Measurements from ENCODE around the gene FCRL1. TPM values are rescaled to one million over a fixed set of nuclear protein-coding genes. Genes with fewer than 3 reads are reported as not detected.

The FCRL1 gene
- total RNA-seq, 1 donor from 2014 or later = not detected

GRCh38 chr1:157781048-157781447 is 38.9 kb downstream of the FCRL1 start:
- Mint-ChIP-seq H3K4me1 (ENCODE audit: unreplicated experiment) (no peaks in the 10 kb centered on the region), H3K36me3 (no peaks in the 10 kb centered on the region), H3K9me3 (no peaks in the 10 kb centered on the region), H3K27ac (no peak overlapping the region), H3K4me3 (no peak overlapping the region), H3K27me3 (no peaks in the 10 kb centered on the region)
- DNase-seq (ENCODE audit: extremely low spot score, unreplicated experiment) = no peak
- no peak for TF ChIP-seq CTCF (conservative IDR thresholded peaks at IDR 0.05)

- TF ChIP-seq CTCF (conservative IDR thresholded peaks at IDR 0.05) = no peak
- Mint-ChIP-seq H3K9me3 (no peaks in the 10 kb centered on the region), H3K27ac (no peak within 1 kb of the TSS), H3K27me3 (peaks cover 6% of the 10 kb centered on the region), H3K4me1 (ENCODE audit: unreplicated experiment) (no peaks in the 10 kb centered on the region), H3K36me3 (no peaks in the 10 kb centered on the region), H3K4me3 (no peak within 1 kb of the TSS)
- DNase-seq (ENCODE audit: extremely low spot score, unreplicated experiment) = no peak
Measured at GRCh38 chr1:157776971-157777391, 42.9 kb downstream of the FCRL1 start, which contains the start of gene FCRL2. TSS of gene FCRL2 (minus strand) at chr1:157777132. CDS start at chr1:157777073, 59 bp downstream.

GRCh38 chr1:157775101-157775870 is 44.6 kb downstream of the FCRL1 start:
- H3K36me3 Mint-ChIP-seq = no peaks in the 10 kb centered on the region
- peaks cover 6% of the 10 kb centered on the region for H3K27me3 Mint-ChIP-seq
- no peak overlapping the region for H3K4me3 Mint-ChIP-seq
- no peaks in the 10 kb centered on the region for H3K4me1 Mint-ChIP-seq (ENCODE audit: unreplicated experiment)
- no peak for TF ChIP-seq CTCF (conservative IDR thresholded peaks at IDR 0.05)
- H3K27ac Mint-ChIP-seq = no peak overlapping the region
- DNase-seq (ENCODE audit: extremely low spot score, unreplicated experiment) = no peak
- H3K9me3 Mint-ChIP-seq = no peaks in the 10 kb centered on the region

GRCh38 chr1:157774412-157774811 is 45.5 kb downstream of the FCRL1 start:
- Mint-ChIP-seq H3K4me3 (no peak overlapping the region), H3K9me3 (no peaks in the 10 kb centered on the region), H3K36me3 (no peaks in the 10 kb centered on the region), H3K27me3 (peaks cover 6% of the 10 kb centered on the region), H3K27ac (no peak overlapping the region), H3K4me1 (ENCODE audit: unreplicated experiment) (no peaks in the 10 kb centered on the region)
- DNase-seq (ENCODE audit: extremely low spot score, unreplicated experiment) = no peak
- no peak for TF ChIP-seq CTCF (conservative IDR thresholded peaks at IDR 0.05)

- no peaks in the 10 kb centered on the region for H3K36me3 Mint-ChIP-seq
- no peak for DNase-seq (ENCODE audit: extremely low spot score, unreplicated experiment)
- peaks cover 6% of the 10 kb centered on the region for H3K27me3 Mint-ChIP-seq
- H3K9me3 Mint-ChIP-seq = no peaks in the 10 kb centered on the region
- no peaks in the 10 kb centered on the region for H3K4me1 Mint-ChIP-seq (ENCODE audit: unreplicated experiment)
- peak; percentile 30 for TF ChIP-seq CTCF (conservative IDR thresholded peaks at IDR 0.05)
- H3K4me3 Mint-ChIP-seq = no peak overlapping the region
- no peak overlapping the region for H3K27ac Mint-ChIP-seq
Measured at GRCh38 chr1:157773493-157774350, 46.2 kb downstream of the FCRL1 start.
